Measurements from ENCODE around the gene UBE2J2. TPM values are rescaled to one million over a fixed set of nuclear protein-coding genes. Genes with fewer than 3 reads are reported as not detected.

UBE2J2 gene
- total RNA-seq, 2 donors from 2014 or later = 23.6 to 39.2 TPM

GRCh38 chr1:1245817-1246576 is 27.7 kb downstream of the UBE2J2 start:
- no peak for DNase-seq
- H3K36me3 ChIP-seq (replicated peaks in 1 of 2; ENCODE audit: insufficient read depth in 1 of 2, low read depth in 2 of 2) = no peaks in the 10 kb centered on the region
- 38 to 88% methylated on average over 9 to 42 of the region's 45 CpGs for WGBS, 2 donors
- no peaks in the 10 kb centered on the region for H3K9me3 ChIP-seq
- no peaks in the 10 kb centered on the region for H3K27me3 ChIP-seq
- no peak for TF ChIP-seq POLR2A (IDR thresholded peaks at IDR 0.05)
- no peak for ATAC-seq
- intact Hi-C loops (cut with DNase I) = no loop called here
- H3K4me1 ChIP-seq = no peaks in the 10 kb centered on the region
- no peak overlapping the region for H3K27ac ChIP-seq
- no peak overlapping the region for H3K4me3 ChIP-seq

- Histone ChIP-seq H3K4me1 (no peaks in the 10 kb centered on the region), H3K27ac (no peak overlapping the region), H3K9me3 (no peaks in the 10 kb centered on the region), H3K4me3 (no peak overlapping the region), H3K36me3 (replicated peaks in 1 of 2; ENCODE audit: insufficient read depth in 1 of 2, low read depth in 2 of 2) (no peaks in the 10 kb centered on the region), H3K27me3 (no peaks in the 10 kb centered on the region)
- intact Hi-C loops (cut with DNase I) = no loop called here
- TF ChIP-seq CTCF (IDR thresholded peaks at IDR 0.05) = no peak
- TF ChIP-seq POLR2A (IDR thresholded peaks at IDR 0.05) = no peak
- 66% methylated on average over 9 of the region's 23 CpGs; no CpG with 5 or more reads in 1 of the 2 donors for WGBS, 2 donors
- DNase-seq (no peak), ATAC-seq (no peak)
Measured at GRCh38 chr1:1245178-1245816, 28.4 kb downstream of the UBE2J2 start.

- H3K36me3 ChIP-seq (replicated peaks in 1 of 2; ENCODE audit: insufficient read depth in 1 of 2, low read depth in 2 of 2) = no peaks in the 10 kb centered on the region
- no peak for ATAC-seq
- no peak overlapping the region for H3K4me3 ChIP-seq
- 64 to 81% methylated on average over 3 to 29 of the region's 30 CpGs for WGBS, 2 donors
- H3K9me3 ChIP-seq = no peaks in the 10 kb centered on the region
- H3K27me3 ChIP-seq = no peaks in the 10 kb centered on the region
- TF ChIP-seq POLR2A (IDR thresholded peaks at IDR 0.05) = no peak
- no peak for TF ChIP-seq CTCF (IDR thresholded peaks at IDR 0.05)
- intact Hi-C loops (cut with DNase I) = no loop called here
- no peak overlapping the region for H3K27ac ChIP-seq
- no peak for DNase-seq
- H3K4me1 ChIP-seq = no peaks in the 10 kb centered on the region
Measured at GRCh38 chr1:1244192-1244811, 29.4 kb downstream of the UBE2J2 start.

GRCh38 chr1:1243807-1244191 is 29.9 kb downstream of the UBE2J2 start:
- H3K27me3 ChIP-seq = no peaks in the 10 kb centered on the region
- intact Hi-C loops (cut with DNase I) = no loop called here

More at GRCh38 chr1:1243807-1244191, 29.9 kb downstream of the UBE2J2 start:
- no peak for DNase-seq
- no peak overlapping the region for H3K27ac ChIP-seq
- H3K4me3 ChIP-seq = no peak overlapping the region
- no peaks in the 10 kb centered on the region for H3K4me1 ChIP-seq
- H3K9me3 ChIP-seq = no peaks in the 10 kb centered on the region
- TF ChIP-seq CTCF (IDR thresholded peaks at IDR 0.05) (no peak), POLR2A (IDR thresholded peaks at IDR 0.05) (no peak)
- no peak for ATAC-seq
- 84% methylated on average over 22 of the region's 23 CpGs; no CpG with 5 or more reads in 1 of the 2 donors for WGBS, 2 donors
- no peaks in the 10 kb centered on the region for H3K36me3 ChIP-seq (replicated peaks in 1 of 2; ENCODE audit: insufficient read depth in 1 of 2, low read depth in 2 of 2)

Data from body of pancreas (tissue), 4 donors.